ENCODE data around the gene ADISSP.

DNA sequence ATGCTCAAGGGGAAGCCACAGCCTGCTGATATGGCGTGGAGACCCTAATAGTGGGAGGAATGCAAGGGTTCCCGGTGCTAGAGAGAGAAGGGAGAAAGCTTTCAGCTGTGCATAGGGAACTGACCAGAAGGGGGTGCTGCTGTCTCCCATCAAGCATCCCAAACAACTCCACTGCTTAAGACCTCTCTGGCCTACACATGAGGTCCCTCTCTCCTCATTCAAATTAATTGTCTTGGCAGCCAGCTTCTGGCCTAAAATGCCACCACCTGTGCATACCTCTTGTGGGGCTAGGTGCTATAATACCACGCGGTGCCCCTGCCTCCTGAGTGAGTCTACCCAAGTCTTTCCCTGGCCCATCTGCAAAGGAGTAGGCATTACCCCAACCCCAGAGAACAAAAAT, 14.5 kb downstream of the ADISSP start:
- TF ChIP-seq GATA3 (IDR thresholded peaks at IDR 0.05; ENCODE audit: low read depth, low read length), result no peak
- no peak for TF ChIP-seq GATA2 (IDR thresholded peaks at IDR 0.05; ENCODE audit: low read depth, low read length)

Data from SH-SY5Y (cell line).